Dendritic cell treated with granulocyte-macrophage colony-stimulating factor and Interleukin-4, amounts not matched to agents 40 ng/mL and 50 ng/mL, for 4 days (primary cell): ENCODE results near the gene BEGAIN.

ENCODE experiments used
- H3K27ac Mint-ChIP-seq: one replicate; pipeline ENCODE4 v1.8.0; 2022; ENCODE audit warnings: mild to moderate bottlenecking, mixed read lengths
- H3K27me3 Mint-ChIP-seq: one replicate; pipeline ENCODE4 v1.8.0; 2022; ENCODE audit warnings: mild to moderate bottlenecking, mixed read lengths
- H3K36me3 Mint-ChIP-seq: one replicate; pipeline ENCODE4 v1.8.0; 2022; ENCODE audit warnings: low read depth, mixed read lengths
- H3K4me1 Mint-ChIP-seq: one replicate; pipeline ENCODE4 v1.8.0; 2022; ENCODE audit warnings: low read depth, mixed read lengths
- H3K4me3 Mint-ChIP-seq: one replicate; pipeline ENCODE4 v1.8.0; 2022; ENCODE audit warnings: mild to moderate bottlenecking, moderate library complexity, mixed read lengths
- H3K9me3 Mint-ChIP-seq: one replicate; pipeline ENCODE4 v1.8.0; 2022; ENCODE audit warnings: mixed read lengths
- intact Hi-C: fragments of 100-400 bp; cut with micrococcal nuclease; formaldehyde crosslinking; loops from one replicate; pipeline ENCODE4 v1.15.0; 2022

The BEGAIN gene

GRCh38 chr14:100587086-100587762 lies at the start of gene BEGAIN:
TSS of gene BEGAIN (minus strand) at chr14:100587417. CDS start at chr14:100587290, 127 bp downstream.
- intact Hi-C loops: no loop called here
- H3K4me1 Mint-ChIP-seq: no peaks in the 10 kb centered on the region
- no peak within 1 kb of the TSS for H3K27ac Mint-ChIP-seq
- H3K4me3 Mint-ChIP-seq: peak within 1 kb of the TSS; percentile 5
- no peaks in the 10 kb centered on the region for H3K9me3 Mint-ChIP-seq
- no peaks in the 10 kb centered on the region for H3K36me3 Mint-ChIP-seq
- H3K27me3 Mint-ChIP-seq: peaks cover 81% of the 10 kb centered on the region

DNA sequence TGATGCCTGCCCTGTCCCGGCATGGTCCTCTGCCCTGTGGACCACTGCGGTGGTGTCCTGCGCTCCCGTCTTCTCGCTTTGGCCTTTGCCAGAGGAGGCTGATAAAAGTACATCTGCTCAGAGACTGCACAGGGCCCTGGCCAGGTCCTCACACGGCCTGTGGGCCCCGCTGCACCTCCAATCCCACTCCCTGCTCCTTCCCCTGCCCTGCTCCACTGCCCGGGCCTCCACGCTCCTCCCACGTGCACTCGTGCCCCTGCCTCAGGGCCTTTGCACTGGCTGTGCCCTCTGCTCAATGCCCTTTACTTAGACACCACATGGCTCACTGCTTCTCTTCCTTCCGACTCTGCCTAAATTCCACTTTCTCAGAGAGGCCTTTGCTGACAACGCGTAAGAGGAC lies 49.3 kb upstream of the BEGAIN start:
- Mint-ChIP-seq H3K27ac (no peak overlapping the region), H3K4me3 (no peak overlapping the region), H3K36me3 (no peaks in the 10 kb centered on the region), H3K9me3 (no peaks in the 10 kb centered on the region), H3K27me3 (peaks cover 62% of the 10 kb centered on the region), H3K4me1 (peaks cover 7% of the 10 kb centered on the region)
- intact Hi-C loops: no loop called here

DNA sequence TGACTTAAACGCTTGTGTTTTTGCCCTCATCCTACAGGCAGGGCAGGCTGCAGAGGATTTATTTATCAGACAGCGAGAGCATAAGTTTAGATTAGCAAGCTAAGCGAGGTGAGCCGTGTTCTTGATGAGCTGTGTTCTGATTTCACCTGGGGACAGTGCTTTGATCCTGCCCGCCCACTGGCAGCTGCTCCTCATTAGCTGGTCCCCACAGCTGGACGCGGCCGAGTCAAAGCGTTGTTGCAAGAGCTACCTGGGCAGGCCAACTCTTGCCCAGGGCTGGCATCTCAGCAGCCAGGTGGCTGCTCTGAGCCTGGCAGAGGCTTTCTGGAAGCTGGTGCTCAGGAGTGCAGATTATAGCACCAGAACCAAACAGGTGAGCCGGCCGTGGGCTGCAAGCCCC lies 46.8 kb upstream of the BEGAIN start:
- H3K4me3 Mint-ChIP-seq: no peak overlapping the region
- intact Hi-C loops: no loop called here
- H3K9me3 Mint-ChIP-seq: no peaks in the 10 kb centered on the region
- H3K4me1 Mint-ChIP-seq: no peaks in the 10 kb centered on the region
- H3K27ac Mint-ChIP-seq: no peak overlapping the region
- H3K27me3 Mint-ChIP-seq: peaks cover 57% of the 10 kb centered on the region
- no peaks in the 10 kb centered on the region for H3K36me3 Mint-ChIP-seq

- intact Hi-C loops: no loop called here
- Mint-ChIP-seq H3K9me3 (no peaks in the 10 kb centered on the region), H3K4me3 (no peak overlapping the region), H3K27me3 (peaks cover 62% of the 10 kb centered on the region), H3K4me1 (no peaks in the 10 kb centered on the region), H3K36me3 (no peaks in the 10 kb centered on the region), H3K27ac (no peak overlapping the region)
Observed at GRCh38 chr14:100633406-100633805, 46.2 kb upstream of the BEGAIN start.

- H3K27ac Mint-ChIP-seq: no peak overlapping the region
- H3K27me3 Mint-ChIP-seq: peaks cover 78% of the 10 kb centered on the region
- peaks cover 12% of the 10 kb centered on the region for H3K9me3 Mint-ChIP-seq
- H3K4me1 Mint-ChIP-seq: no peaks in the 10 kb centered on the region
- intact Hi-C loops: no loop called here
- no peaks in the 10 kb centered on the region for H3K36me3 Mint-ChIP-seq
- no peak overlapping the region for H3K4me3 Mint-ChIP-seq
Observed at GRCh38 chr14:100629696-100630095, 42.5 kb upstream of the BEGAIN start.

- Mint-ChIP-seq H3K27me3 (peaks cover 80% of the 10 kb centered on the region), H3K4me1 (no peaks in the 10 kb centered on the region), H3K27ac (no peak overlapping the region)
Observed at GRCh38 chr14:100629098-100629497, 41.9 kb upstream of the BEGAIN start.

DNA sequence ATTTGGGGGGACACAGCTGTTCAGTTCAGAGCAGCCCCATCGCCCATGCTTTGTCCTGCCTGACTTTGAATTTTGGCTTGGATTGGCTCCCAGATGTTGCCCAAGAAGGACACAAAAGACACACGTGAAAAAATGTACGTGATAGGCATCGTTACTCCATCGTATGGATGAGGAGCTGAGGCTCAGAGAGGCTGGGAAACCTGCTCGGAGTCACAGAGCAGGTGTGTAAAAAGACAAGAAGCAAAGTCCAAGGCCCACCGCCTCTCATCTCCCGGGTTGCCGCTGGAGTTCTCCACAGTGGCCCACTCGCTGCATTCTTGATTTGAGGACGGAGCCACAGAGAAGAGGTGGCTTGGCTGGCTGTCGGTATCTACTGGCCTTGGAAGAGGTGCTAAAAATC lies 41.0 kb upstream of the BEGAIN start:
- peaks cover 81% of the 10 kb centered on the region for H3K27me3 Mint-ChIP-seq
- H3K4me3 Mint-ChIP-seq: no peak overlapping the region
- H3K36me3 Mint-ChIP-seq: no peaks in the 10 kb centered on the region
- no peak overlapping the region for H3K27ac Mint-ChIP-seq
- no peaks in the 10 kb centered on the region for H3K4me1 Mint-ChIP-seq
- H3K9me3 Mint-ChIP-seq: peaks cover 12% of the 10 kb centered on the region
- intact Hi-C loops: no loop called here

More at GRCh38 chr14:100629098-100629497, 41.9 kb upstream of the BEGAIN start:
- Mint-ChIP-seq H3K36me3 (no peaks in the 10 kb centered on the region), H3K9me3 (peaks cover 12% of the 10 kb centered on the region), H3K4me3 (no peak overlapping the region)
- intact Hi-C loops: no loop called here

- peaks cover 13% of the 10 kb centered on the region for H3K4me1 Mint-ChIP-seq
- no peak overlapping the region for H3K4me3 Mint-ChIP-seq
- peaks cover 82% of the 10 kb centered on the region for H3K27me3 Mint-ChIP-seq
- intact Hi-C loops: no loop called here
- peaks cover 12% of the 10 kb centered on the region for H3K9me3 Mint-ChIP-seq
- H3K27ac Mint-ChIP-seq: no peak overlapping the region
- H3K36me3 Mint-ChIP-seq: no peaks in the 10 kb centered on the region
Observed at GRCh38 chr14:100626614-100627013, 39.4 kb upstream of the BEGAIN start.

GRCh38 chr14:100623961-100624360 lies 36.7 kb upstream of the BEGAIN start:
- Mint-ChIP-seq H3K9me3 (peaks cover 12% of the 10 kb centered on the region), H3K36me3 (no peaks in the 10 kb centered on the region), H3K27me3 (peaks cover 87% of the 10 kb centered on the region), H3K4me3 (no peak overlapping the region), H3K4me1 (peaks cover 38% of the 10 kb centered on the region), H3K27ac (no peak overlapping the region)
- intact Hi-C loops: no loop called here

GRCh38 chr14:100623557-100623956 lies 36.3 kb upstream of the BEGAIN start:
- no peaks in the 10 kb centered on the region for H3K36me3 Mint-ChIP-seq
- H3K4me3 Mint-ChIP-seq: no peak overlapping the region
- intact Hi-C loops: no loop called here
- H3K27me3 Mint-ChIP-seq: peaks cover 84% of the 10 kb centered on the region
- H3K9me3 Mint-ChIP-seq: peaks cover 12% of the 10 kb centered on the region
- H3K4me1 Mint-ChIP-seq: peaks cover 42% of the 10 kb centered on the region
- H3K27ac Mint-ChIP-seq: no peak overlapping the region

GRCh38 chr14:100622708-100623485 lies 35.7 kb upstream of the BEGAIN start:
- Mint-ChIP-seq H3K4me3 (no peak overlapping the region), H3K4me1 (peaks cover 48% of the 10 kb centered on the region), H3K27me3 (peaks cover 77% of the 10 kb centered on the region), H3K9me3 (peaks cover 12% of the 10 kb centered on the region), H3K36me3 (no peaks in the 10 kb centered on the region), H3K27ac (no peak overlapping the region)
- intact Hi-C loops: no loop called here

- intact Hi-C loops: no loop called here
- Mint-ChIP-seq H3K9me3 (peaks cover 12% of the 10 kb centered on the region), H3K27ac (no peak overlapping the region), H3K4me1 (peaks cover 55% of the 10 kb centered on the region), H3K27me3 (peaks cover 73% of the 10 kb centered on the region), H3K4me3 (no peak overlapping the region), H3K36me3 (no peaks in the 10 kb centered on the region)
Observed at GRCh38 chr14:100622224-100622623, 35.0 kb upstream of the BEGAIN start.

- H3K4me1 Mint-ChIP-seq: peaks cover 59% of the 10 kb centered on the region
- peaks cover 12% of the 10 kb centered on the region for H3K9me3 Mint-ChIP-seq
- no peaks in the 10 kb centered on the region for H3K36me3 Mint-ChIP-seq
- intact Hi-C loops: no loop called here
- H3K27me3 Mint-ChIP-seq: peaks cover 72% of the 10 kb centered on the region
- no peak overlapping the region for H3K4me3 Mint-ChIP-seq
- H3K27ac Mint-ChIP-seq: no peak overlapping the region
Observed at GRCh38 chr14:100621806-100622205, 34.6 kb upstream of the BEGAIN start.

DNA sequence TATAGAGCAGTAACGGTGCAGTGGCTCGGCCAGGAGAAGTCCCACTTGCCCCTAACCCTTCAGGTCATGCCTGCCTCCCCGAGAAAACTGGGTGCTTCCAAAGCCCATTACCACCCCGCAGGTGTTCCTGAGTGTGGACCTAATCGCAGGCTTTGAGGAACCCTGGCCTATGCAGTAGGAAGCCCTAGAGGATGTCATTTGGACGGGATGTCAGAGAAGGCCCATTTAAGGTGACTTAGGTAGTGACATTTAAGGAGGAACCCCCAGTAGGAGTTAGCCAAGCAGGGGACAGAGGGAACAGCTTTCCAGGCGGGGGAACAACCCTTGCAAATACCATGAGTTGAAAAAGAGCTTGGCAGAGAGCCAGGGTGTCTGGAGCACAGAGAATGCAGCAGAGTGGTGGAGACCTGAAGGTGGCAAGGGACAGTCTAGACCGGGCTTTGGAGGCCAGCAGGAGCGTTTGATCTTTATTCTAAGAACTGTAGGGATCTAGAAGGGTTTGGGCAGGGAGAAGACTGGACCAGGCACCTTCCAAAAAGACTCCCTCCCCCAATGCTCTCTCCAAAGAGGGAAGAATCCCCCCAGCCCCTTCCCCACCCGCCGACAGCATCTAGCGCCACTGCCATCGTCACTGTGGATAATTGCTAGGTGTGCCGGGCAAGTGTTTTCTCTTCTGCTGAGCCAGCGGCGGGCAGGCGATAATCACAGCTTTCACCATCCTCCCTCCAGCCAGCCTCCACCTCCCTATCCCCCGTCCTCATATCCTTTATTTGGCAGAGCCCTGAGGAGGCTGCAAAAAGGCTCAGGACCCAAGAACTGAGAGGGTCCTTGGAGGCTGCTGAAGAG lies 33.3 kb upstream of the BEGAIN start:
- no peak overlapping the region for H3K27ac Mint-ChIP-seq
- H3K27me3 Mint-ChIP-seq: peaks cover 72% of the 10 kb centered on the region
- no peaks in the 10 kb centered on the region for H3K36me3 Mint-ChIP-seq
- no peak overlapping the region for H3K4me3 Mint-ChIP-seq
- intact Hi-C loops: no loop called here
- peaks cover 65% of the 10 kb centered on the region for H3K4me1 Mint-ChIP-seq
- H3K9me3 Mint-ChIP-seq: peaks cover 8% of the 10 kb centered on the region
